ENCODE data around the gene UCN. TPM values are rescaled to one million over a fixed set of nuclear protein-coding genes. Genes with fewer than 3 reads are reported as not detected.

The UCN gene
- total RNA-seq, 1 experiment from 2014 or later: 1.5 TPM

DNA sequence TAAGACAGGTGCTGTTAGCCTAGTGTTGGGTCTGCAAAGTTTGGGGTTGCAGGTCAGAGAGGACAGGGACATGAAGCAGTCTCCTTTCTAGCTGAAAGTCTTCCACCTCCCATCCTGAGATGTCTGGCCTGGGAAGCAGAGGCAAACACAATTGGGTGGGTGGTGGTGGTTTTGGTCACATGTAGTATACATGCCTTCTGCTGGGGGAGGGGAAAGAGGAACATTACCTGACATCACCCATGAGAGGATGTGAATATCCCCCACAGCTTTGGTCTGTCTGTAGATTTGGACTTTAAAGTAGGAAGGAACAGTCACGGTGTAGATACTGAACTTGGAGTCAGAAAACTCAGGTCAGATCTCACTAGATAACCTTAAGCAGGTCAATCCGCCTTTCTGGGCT lies 37.6 kb downstream of the UCN start:
- Histone ChIP-seq H3K9me3 (ENCODE audit: control insufficient read depth, low read depth, low read length) (no peaks in the 10 kb centered on the region), H3K79me2 (ENCODE audit: insufficient read depth, low read length) (no peaks in the 10 kb centered on the region), H2BK20ac (ENCODE audit: low read depth, low read length, poor library complexity, severe bottlenecking) (no peak overlapping the region), H4K5ac (ENCODE audit: insufficient read length, low read depth, low read length) (no peak overlapping the region), H3K27ac (ENCODE audit: insufficient read length, low read depth, low read length) (no peak overlapping the region), H3T11ph (ENCODE audit: low read length) (no peak overlapping the region), H3K9ac (ENCODE audit: extremely low read depth, insufficient read length, low read length) (no peak overlapping the region), H3K18ac (ENCODE audit: insufficient read length, low read depth, low read length) (no peak overlapping the region), H2AK5ac (ENCODE audit: insufficient read length, low read length) (no peak overlapping the region), H2BK15ac (ENCODE audit: low read depth, low read length) (no peak overlapping the region), H3K23ac (ENCODE audit: insufficient read length, low read depth, low read length) (no peak overlapping the region), H3K56ac (ENCODE audit: insufficient read length, low read depth, low read length) (no peak overlapping the region), H4K91ac (ENCODE audit: insufficient read length, low read depth, low read length) (no peak overlapping the region), H3K14ac (ENCODE audit: insufficient read depth, low read length) (no peak overlapping the region), H3K4me2 (ENCODE audit: insufficient read depth, insufficient read length, low read length) (no peak overlapping the region), H3K4me1 (ENCODE audit: insufficient read depth, low read length) (no peaks in the 10 kb centered on the region), H3K23me2 (ENCODE audit: insufficient read length, low read depth, low read length, poor library complexity, severe bottlenecking) (no peaks in the 10 kb centered on the region), H2BK120ac (ENCODE audit: low read depth, low read length, poor library complexity, severe bottlenecking) (no peak overlapping the region), H4K20me1 (ENCODE audit: control insufficient read depth, insufficient read depth, insufficient read length) (no peaks in the 10 kb centered on the region), H3K4ac (ENCODE audit: low read depth, low read length) (no peak overlapping the region), H3K27me3 (ENCODE audit: insufficient read depth, low read length) (peaks cover 5% of the 10 kb centered on the region; the same call in 1 of the 2 replicates), H3K79me1 (ENCODE audit: insufficient read depth, low read depth, low read length, poor library complexity, severe bottlenecking) (no peaks in the 10 kb centered on the region), H2BK12ac (ENCODE audit: insufficient read length, low read depth, low read length) (no peak overlapping the region), H2BK5ac (ENCODE audit: insufficient read length, low read length) (no peak overlapping the region), H2AFZ (ENCODE audit: low read length) (no peak overlapping the region), H4K8ac (replicated peaks; ENCODE audit: insufficient read length, low read depth, low read length) (no peak overlapping the region)
- H3K27ac Mint-ChIP-seq: no peak overlapping the region
- peaks cover 20% of the 10 kb centered on the region for H3K27me3 Mint-ChIP-seq (ENCODE audit: low read depth)
- WGBS (ENCODE audit: extremely low coverage, insufficient read length, low lambda C conversion rate): no CpG with 5 or more reads among the region's 2 CpGs
- peaks cover 6 to 14% of the 10 kb centered on the region in 2 experiments for H3K4me1 Mint-ChIP-seq
- no peak for TF ChIP-seq CTCF (conservative IDR thresholded peaks at IDR 0.05)
- peaks cover 0 to 2% of the 10 kb centered on the region in 2 experiments; a peak in 2 of 5 replicates for H3K9me3 Mint-ChIP-seq
- no peak for DNase-seq
- H3K4me3 Mint-ChIP-seq: no peak overlapping the region
- H3K36me3 Mint-ChIP-seq (ENCODE audit: insufficient read depth in 1 of 3, low read depth in 3 of 3): no peaks in the 10 kb centered on the region; a peak in 1 of 7 replicates

Data from H9 (cell line).